Colonic mucosa (tissue), 4 donors: ENCODE data around the gene BRD7. TPM values are rescaled to one million over a fixed set of nuclear protein-coding genes. Genes with fewer than 3 reads are reported as not detected.

Source experiments
- DNase-seq: peaks from one replicate; pipeline ENCODE4 v3.0.0-alpha.2; 2020
- H3K27ac ChIP-seq: fragments of 200-600 bp; one replicate; pipeline ENCODE4 v1.8.0; 2021
- H3K27me3 ChIP-seq: fragments of 200-600 bp; one replicate; pipeline ENCODE4 v1.8.0; 2021
- H3K36me3 ChIP-seq: fragments of 200-600 bp; one replicate; pipeline ENCODE4 v1.8.0; 2021
- H3K4me1 ChIP-seq: fragments of 200-600 bp; one replicate; pipeline ENCODE4 v1.8.0; 2021; ENCODE audit warnings: mild to moderate bottlenecking
- H3K4me3 ChIP-seq: fragments of 200-600 bp; one replicate; pipeline ENCODE4 v1.8.0; 2021
- H3K9ac ChIP-seq, 2 donors: one replicate each; pipeline ENCODE4 v1.7.0; 2013; ENCODE audit warnings: control low read depth in 2 of 2, low read depth in 2 of 2, low read length in 2 of 2
- H3K9me3 ChIP-seq: fragments of 200-600 bp; one replicate; pipeline ENCODE4 v1.8.0; 2021
- intact Hi-C: fragments of 100-400 bp; cut with DNase I; formaldehyde crosslinking; loops from one replicate; pipeline ENCODE4 v1.14.1; 2022
- microRNA-seq: library from miRNA; unstranded; fragments of <30 nt; microRNA quantifications from one replicate; pipeline ENCODE4, GENCODE V29; 2019
- total RNA-seq, 2 donors: library from RNA; stranded (reverse); fragmentation: NEBNext Ultra II Directional in 1 of 2; extraction: Animal tissue kit (Norgen Biotek cat#: 25700) in 1 of 2; gene quantifications; one replicate each; pipeline ENCODE4 v1.2.1, GENCODE V29; 2021
- TF ChIP-seq, protein P1 (sequence below): fragments of 200-600 bp; IDR thresholded peaks from one replicate; pipeline ENCODE4 v1.8.0; 2022; ENCODE audit warnings: antibody characterized with exemption, mild to moderate bottlenecking
- donor health status: healthy.
- donor health status: DM: no; HTN: no; CAD: no.
- donor health status: DM: no; HTN: no; CAD: no.

Gene BRD7
- total RNA-seq, 2 donors from 2014 or later = 69.9 to 76.3 TPM

- peak; percentile 84 for DNase-seq
- TF ChIP-seq, protein P1, sequence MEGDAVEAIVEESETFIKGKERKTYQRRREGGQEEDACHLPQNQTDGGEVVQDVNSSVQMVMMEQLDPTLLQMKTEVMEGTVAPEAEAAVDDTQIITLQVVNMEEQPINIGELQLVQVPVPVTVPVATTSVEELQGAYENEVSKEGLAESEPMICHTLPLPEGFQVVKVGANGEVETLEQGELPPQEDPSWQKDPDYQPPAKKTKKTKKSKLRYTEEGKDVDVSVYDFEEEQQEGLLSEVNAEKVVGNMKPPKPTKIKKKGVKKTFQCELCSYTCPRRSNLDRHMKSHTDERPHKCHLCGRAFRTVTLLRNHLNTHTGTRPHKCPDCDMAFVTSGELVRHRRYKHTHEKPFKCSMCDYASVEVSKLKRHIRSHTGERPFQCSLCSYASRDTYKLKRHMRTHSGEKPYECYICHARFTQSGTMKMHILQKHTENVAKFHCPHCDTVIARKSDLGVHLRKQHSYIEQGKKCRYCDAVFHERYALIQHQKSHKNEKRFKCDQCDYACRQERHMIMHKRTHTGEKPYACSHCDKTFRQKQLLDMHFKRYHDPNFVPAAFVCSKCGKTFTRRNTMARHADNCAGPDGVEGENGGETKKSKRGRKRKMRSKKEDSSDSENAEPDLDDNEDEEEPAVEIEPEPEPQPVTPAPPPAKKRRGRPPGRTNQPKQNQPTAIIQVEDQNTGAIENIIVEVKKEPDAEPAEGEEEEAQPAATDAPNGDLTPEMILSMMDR = no peak
- peaks cover 17% of the 10 kb centered on the region for H3K4me1 ChIP-seq
- H3K9me3 ChIP-seq = no peaks in the 10 kb centered on the region
- H3K36me3 ChIP-seq = no peaks in the 10 kb centered on the region
- intact Hi-C loops = no loop called here
- peak within 1 kb of the TSS; percentile 31 for H3K4me3 ChIP-seq
- H3K27ac ChIP-seq = peak within 1 kb of the TSS; percentile 79
- no peaks in the 10 kb centered on the region for H3K27me3 ChIP-seq
- H3K9ac ChIP-seq = peak within 1 kb of the TSS; percentile 32 to 68
These were observed 102.3 kb downstream of the BRD7 start, which contains the start of gene ADCY7 for GRCh38 chr16:50266337-50267091. TSS of gene ADCY7 (plus strand) at chr16:50266551. CDS start at chr16:50288180, 21,629 bp downstream.

Small RNAs within 50 kb of the gene (microRNA-seq; reads per million reads assigned to microRNA genes)
- gene MIR6771 = not detected

Other genes starting within 250 kb of the BRD7 start
- 10 to 100 TPM; 13.5 to 15.6 TPM for gene TENT4B, start 215.7 kb downstream of the BRD7 start, total RNA-seq
- 10 to 100 TPM; 15.8 to 19.2 TPM for gene ADCY7, start 102.4 kb downstream of the BRD7 start, total RNA-seq
- gene NKD1, start 179.4 kb upstream of the BRD7 start, total RNA-seq = 1 to 10 TPM; 2.3 TPM